ENCODE measurements around the gene TNIK. TPM values are rescaled to one million over a fixed set of nuclear protein-coding genes. Genes with fewer than 3 reads are reported as not detected.

The TNIK gene
- total and polyA plus RNA-seq, 2 experiments from 2014 or later = 7.4 to 13.8 TPM

GRCh38 chr3:171347301-171348039 is 112.7 kb downstream of the TNIK start:
- peak overlapping the region; percentile 3 for H3K4me2 ChIP-seq
- H3K27ac ChIP-seq = peak overlapping the region; percentile 15

GRCh38 chr3:171346582-171347300 is 113.5 kb downstream of the TNIK start:
- Histone ChIP-seq H4K20me1 (ENCODE audit: insufficient read depth, poor library complexity, severe bottlenecking) (no peaks in the 10 kb centered on the region), H3K4me1 (ENCODE audit: insufficient read depth) (peaks cover 16% of the 10 kb centered on the region)
- 86% methylated on average over 3 of the region's 3 CpGs for WGBS (ENCODE audit: low lambda C conversion rate, missing lambda C conversion rate)

More at GRCh38 chr3:171347301-171348039, 112.7 kb downstream of the TNIK start:
- Histone ChIP-seq H3K9me3 (ENCODE audit: low read depth) (no peaks in the 10 kb centered on the region), H4K20me1 (ENCODE audit: insufficient read depth, poor library complexity, severe bottlenecking) (no peaks in the 10 kb centered on the region), H3K4me3 (no peak overlapping the region), H3K9me2 (replicated peaks; ENCODE audit: insufficient read depth) (no peaks in the 10 kb centered on the region), H3K4me1 (ENCODE audit: insufficient read depth) (peaks cover 16% of the 10 kb centered on the region), H3K36me3 (replicated peaks; ENCODE audit: insufficient read depth, low read depth) (no peaks in the 10 kb centered on the region), H3K79me2 (peaks cover 14% of the 10 kb centered on the region), H3K27me3 (no peaks in the 10 kb centered on the region), H2AFZ (no peak overlapping the region)
- no peak for TF ChIP-seq CTCF (IDR thresholded peaks at IDR 0.05; ENCODE audit: poor library complexity)
- TF ChIP-seq EZH2 (IDR thresholded peaks at IDR 0.05; ENCODE audit: borderline replicate concordance) = no peak
- no peak for TF ChIP-seq EZH2phosphoT487 (IDR thresholded peaks at IDR 0.05; ENCODE audit: low read depth, severe bottlenecking, unreplicated experiment)
- WGBS (ENCODE audit: low lambda C conversion rate, missing lambda C conversion rate) = 28% methylated on average over 3 of the region's 3 CpGs
- no peak for DNase-seq (ENCODE audit: low spot score)

GRCh38 chr3:171346019-171346418 is 114.2 kb downstream of the TNIK start:
- no peak for DNase-seq (ENCODE audit: low spot score)
- WGBS (ENCODE audit: low lambda C conversion rate, missing lambda C conversion rate) = 70% methylated on average over 1 of the region's 1 CpG
- no peaks in the 10 kb centered on the region for H3K27me3 ChIP-seq

More at GRCh38 chr3:171346582-171347300, 113.5 kb downstream of the TNIK start:
- DNase-seq (ENCODE audit: low spot score) = peak; percentile 22
- no peaks in the 10 kb centered on the region for H3K9me3 ChIP-seq (ENCODE audit: low read depth)
- peaks cover 15% of the 10 kb centered on the region for H3K79me2 ChIP-seq
- no peaks in the 10 kb centered on the region for H3K36me3 ChIP-seq (replicated peaks; ENCODE audit: insufficient read depth, low read depth)
- peak overlapping the region; percentile 15 for H3K27ac ChIP-seq
- no peaks in the 10 kb centered on the region for H3K9me2 ChIP-seq (replicated peaks; ENCODE audit: insufficient read depth)
- H3K4me2 ChIP-seq = peak overlapping the region; percentile 3
- no peak overlapping the region for H2AFZ ChIP-seq
- H3K4me3 ChIP-seq = no peak overlapping the region
- no peak for TF ChIP-seq EZH2phosphoT487 (IDR thresholded peaks at IDR 0.05; ENCODE audit: low read depth, severe bottlenecking, unreplicated experiment)
- TF ChIP-seq CTCF (IDR thresholded peaks at IDR 0.05; ENCODE audit: poor library complexity) = no peak
- no peak for TF ChIP-seq EZH2 (IDR thresholded peaks at IDR 0.05; ENCODE audit: borderline replicate concordance)
- H3K27me3 ChIP-seq = no peaks in the 10 kb centered on the region

More at GRCh38 chr3:171346019-171346418, 114.2 kb downstream of the TNIK start:
- no peaks in the 10 kb centered on the region for H3K36me3 ChIP-seq (replicated peaks; ENCODE audit: insufficient read depth, low read depth)
- peaks cover 16% of the 10 kb centered on the region for H3K4me1 ChIP-seq (ENCODE audit: insufficient read depth)
- H3K79me2 ChIP-seq = peaks cover 19% of the 10 kb centered on the region
- H3K4me3 ChIP-seq = no peak overlapping the region
- no peak overlapping the region for H2AFZ ChIP-seq
- TF ChIP-seq EZH2phosphoT487 (IDR thresholded peaks at IDR 0.05; ENCODE audit: low read depth, severe bottlenecking, unreplicated experiment) (no peak), CTCF (IDR thresholded peaks at IDR 0.05; ENCODE audit: poor library complexity) (no peak), EZH2 (IDR thresholded peaks at IDR 0.05; ENCODE audit: borderline replicate concordance) (no peak)
- no peak overlapping the region for H3K4me2 ChIP-seq
- no peak overlapping the region for H3K27ac ChIP-seq
- no peaks in the 10 kb centered on the region for H4K20me1 ChIP-seq (ENCODE audit: insufficient read depth, poor library complexity, severe bottlenecking)
- H3K9me2 ChIP-seq (replicated peaks; ENCODE audit: insufficient read depth) = no peaks in the 10 kb centered on the region
- no peaks in the 10 kb centered on the region for H3K9me3 ChIP-seq (ENCODE audit: low read depth)

Data from hepatocyte (in vitro differentiated cells).